ENCODE data around the gene ZNF362. TPM values are rescaled to one million over a fixed set of nuclear protein-coding genes. Genes with fewer than 3 reads are reported as not detected.
A peak's percentile ranks its signal among the peaks of the same experiment; 100 is the strongest.

Gene ZNF362
- total RNA-seq, 1 donor: 13.4 TPM

DNA sequence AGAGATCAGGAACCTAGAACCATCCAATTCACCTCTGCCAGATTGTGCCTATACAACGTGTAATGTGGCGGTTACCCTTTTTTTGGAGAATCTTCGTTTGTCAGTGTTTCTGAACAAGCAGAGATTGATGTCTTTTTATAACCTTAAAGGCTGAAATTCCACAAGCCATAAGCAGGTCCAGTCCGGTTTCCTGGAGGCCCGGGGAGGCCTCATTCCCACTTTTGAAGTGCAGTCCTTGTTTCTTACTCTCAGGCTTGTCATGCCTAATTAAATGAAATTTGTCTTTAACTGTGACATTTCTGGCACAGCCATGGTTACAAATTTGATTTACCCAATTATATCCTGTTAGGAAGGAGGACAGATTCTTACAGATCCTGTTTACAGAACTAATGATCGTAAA, 27.8 kb downstream of the ZNF362 start:
- Histone ChIP-seq H3K27ac (ENCODE audit: low read depth, low read length) (no peak overlapping the region), H2AFZ (ENCODE audit: low read length) (no peak overlapping the region), H3K4me2 (ENCODE audit: insufficient read depth, low read length) (no peak overlapping the region), H3K27me3 (ENCODE audit: insufficient read depth, low read length) (no peaks in the 10 kb centered on the region), H3K4me1 (ENCODE audit: insufficient read depth, low read length) (no peaks in the 10 kb centered on the region), H3K79me2 (ENCODE audit: insufficient read depth, low read length) (no peaks in the 10 kb centered on the region), H3K36me3 (ENCODE audit: insufficient read depth, low read length) (peaks cover 38% of the 10 kb centered on the region), H4K20me1 (ENCODE audit: insufficient read depth, low read length) (peaks cover 5% of the 10 kb centered on the region), H3K4me3 (ENCODE audit: insufficient read depth, low read length) (no peak overlapping the region), H3K9me3 (ENCODE audit: low read depth, low read length) (no peaks in the 10 kb centered on the region)
- DNase-seq (ENCODE audit: insufficient read length, low spot score, missing footprints): no peak
- TF ChIP-seq, protein P1, sequence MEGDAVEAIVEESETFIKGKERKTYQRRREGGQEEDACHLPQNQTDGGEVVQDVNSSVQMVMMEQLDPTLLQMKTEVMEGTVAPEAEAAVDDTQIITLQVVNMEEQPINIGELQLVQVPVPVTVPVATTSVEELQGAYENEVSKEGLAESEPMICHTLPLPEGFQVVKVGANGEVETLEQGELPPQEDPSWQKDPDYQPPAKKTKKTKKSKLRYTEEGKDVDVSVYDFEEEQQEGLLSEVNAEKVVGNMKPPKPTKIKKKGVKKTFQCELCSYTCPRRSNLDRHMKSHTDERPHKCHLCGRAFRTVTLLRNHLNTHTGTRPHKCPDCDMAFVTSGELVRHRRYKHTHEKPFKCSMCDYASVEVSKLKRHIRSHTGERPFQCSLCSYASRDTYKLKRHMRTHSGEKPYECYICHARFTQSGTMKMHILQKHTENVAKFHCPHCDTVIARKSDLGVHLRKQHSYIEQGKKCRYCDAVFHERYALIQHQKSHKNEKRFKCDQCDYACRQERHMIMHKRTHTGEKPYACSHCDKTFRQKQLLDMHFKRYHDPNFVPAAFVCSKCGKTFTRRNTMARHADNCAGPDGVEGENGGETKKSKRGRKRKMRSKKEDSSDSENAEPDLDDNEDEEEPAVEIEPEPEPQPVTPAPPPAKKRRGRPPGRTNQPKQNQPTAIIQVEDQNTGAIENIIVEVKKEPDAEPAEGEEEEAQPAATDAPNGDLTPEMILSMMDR (IDR thresholded peaks at IDR 0.05; ENCODE audit: extremely low read depth, low read depth, low read length): no peak

DNA sequence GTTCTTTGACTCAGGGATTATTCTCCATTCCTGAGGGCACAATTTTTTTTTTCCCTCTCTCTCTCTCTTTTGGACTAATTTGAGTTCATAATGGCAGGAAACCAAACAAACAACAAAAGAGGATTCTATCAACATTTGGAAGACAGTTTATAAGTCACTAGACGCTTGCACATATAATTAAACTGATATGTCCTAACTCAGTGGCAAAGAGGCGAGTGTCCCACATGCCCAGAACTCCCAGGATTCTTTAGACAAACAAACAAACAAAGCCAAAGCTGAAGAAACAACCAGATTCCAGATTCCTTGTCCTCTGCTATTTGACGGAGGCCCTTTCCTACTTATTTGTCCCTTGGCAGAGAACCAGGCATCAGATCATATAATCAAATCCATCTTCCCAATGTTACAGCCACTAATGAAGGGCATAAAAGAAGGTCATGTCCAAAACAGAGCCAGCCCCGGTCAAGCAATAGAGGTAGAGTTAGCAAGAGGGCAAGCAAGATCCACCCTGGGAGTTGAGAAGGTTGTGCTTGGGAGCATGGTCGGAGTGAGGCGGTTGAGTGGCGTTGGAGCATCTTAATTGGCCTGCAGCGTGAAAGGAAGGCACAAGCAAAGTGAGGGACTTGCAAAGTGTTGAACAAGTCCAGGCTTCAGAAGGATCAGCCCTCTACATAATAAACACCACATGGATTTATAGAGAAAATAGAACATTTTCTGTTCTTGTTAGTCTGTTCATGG, 30.3 kb downstream of the ZNF362 start:
- no peak overlapping the region for H3K4me2 ChIP-seq (ENCODE audit: insufficient read depth, low read length)
- no peak overlapping the region for H3K27ac ChIP-seq (ENCODE audit: low read depth, low read length)
- H3K9me3 ChIP-seq (ENCODE audit: low read depth, low read length): no peaks in the 10 kb centered on the region
- H3K27me3 ChIP-seq (ENCODE audit: insufficient read depth, low read length): no peaks in the 10 kb centered on the region
- H3K4me3 ChIP-seq (ENCODE audit: insufficient read depth, low read length): no peak overlapping the region
- H3K79me2 ChIP-seq (ENCODE audit: insufficient read depth, low read length): no peaks in the 10 kb centered on the region
- TF ChIP-seq, protein P1 (IDR thresholded peaks at IDR 0.05; ENCODE audit: extremely low read depth, low read depth, low read length): no peak
- no peaks in the 10 kb centered on the region for H3K4me1 ChIP-seq (ENCODE audit: insufficient read depth, low read length)
- H2AFZ ChIP-seq (ENCODE audit: low read length): no peak overlapping the region
- peaks cover 37% of the 10 kb centered on the region for H3K36me3 ChIP-seq (ENCODE audit: insufficient read depth, low read length)
- peaks cover 5% of the 10 kb centered on the region for H4K20me1 ChIP-seq (ENCODE audit: insufficient read depth, low read length)
- DNase-seq (ENCODE audit: insufficient read length, low spot score, missing footprints): peak; percentile 21

DNA sequence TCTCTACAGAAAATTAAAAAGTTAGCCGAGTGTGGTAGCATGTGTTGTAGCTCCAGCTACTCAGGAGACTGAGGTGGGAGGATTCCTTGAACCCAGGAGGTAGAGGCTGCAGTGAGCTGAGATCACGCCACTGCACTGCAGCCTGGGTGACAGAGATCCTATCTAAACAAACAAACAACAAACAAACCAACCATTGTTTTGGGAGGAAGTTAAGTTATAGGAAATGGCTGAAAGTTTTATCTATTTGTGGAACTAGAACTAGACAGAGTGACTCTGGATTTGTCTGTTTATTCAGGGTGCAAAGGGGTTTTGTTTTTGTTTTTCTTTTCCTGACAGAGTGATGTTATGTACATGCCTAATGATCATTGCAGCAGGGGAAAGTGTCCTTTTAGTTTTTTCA, 31.0 kb downstream of the ZNF362 start:
- peak; percentile 8 for DNase-seq (ENCODE audit: insufficient read length, low spot score, missing footprints)
- Histone ChIP-seq H3K27me3 (ENCODE audit: insufficient read depth, low read length) (no peaks in the 10 kb centered on the region), H3K9me3 (ENCODE audit: low read depth, low read length) (no peaks in the 10 kb centered on the region), H3K4me3 (ENCODE audit: insufficient read depth, low read length) (no peak overlapping the region), H4K20me1 (ENCODE audit: insufficient read depth, low read length) (peaks cover 5% of the 10 kb centered on the region), H2AFZ (ENCODE audit: low read length) (no peak overlapping the region), H3K27ac (ENCODE audit: low read depth, low read length) (no peak overlapping the region), H3K36me3 (ENCODE audit: insufficient read depth, low read length) (peaks cover 30% of the 10 kb centered on the region), H3K79me2 (ENCODE audit: insufficient read depth, low read length) (no peaks in the 10 kb centered on the region), H3K4me1 (ENCODE audit: insufficient read depth, low read length) (no peaks in the 10 kb centered on the region), H3K4me2 (ENCODE audit: insufficient read depth, low read length) (no peak overlapping the region)
- TF ChIP-seq, protein P1 (IDR thresholded peaks at IDR 0.05; ENCODE audit: extremely low read depth, low read depth, low read length): no peak

DNA sequence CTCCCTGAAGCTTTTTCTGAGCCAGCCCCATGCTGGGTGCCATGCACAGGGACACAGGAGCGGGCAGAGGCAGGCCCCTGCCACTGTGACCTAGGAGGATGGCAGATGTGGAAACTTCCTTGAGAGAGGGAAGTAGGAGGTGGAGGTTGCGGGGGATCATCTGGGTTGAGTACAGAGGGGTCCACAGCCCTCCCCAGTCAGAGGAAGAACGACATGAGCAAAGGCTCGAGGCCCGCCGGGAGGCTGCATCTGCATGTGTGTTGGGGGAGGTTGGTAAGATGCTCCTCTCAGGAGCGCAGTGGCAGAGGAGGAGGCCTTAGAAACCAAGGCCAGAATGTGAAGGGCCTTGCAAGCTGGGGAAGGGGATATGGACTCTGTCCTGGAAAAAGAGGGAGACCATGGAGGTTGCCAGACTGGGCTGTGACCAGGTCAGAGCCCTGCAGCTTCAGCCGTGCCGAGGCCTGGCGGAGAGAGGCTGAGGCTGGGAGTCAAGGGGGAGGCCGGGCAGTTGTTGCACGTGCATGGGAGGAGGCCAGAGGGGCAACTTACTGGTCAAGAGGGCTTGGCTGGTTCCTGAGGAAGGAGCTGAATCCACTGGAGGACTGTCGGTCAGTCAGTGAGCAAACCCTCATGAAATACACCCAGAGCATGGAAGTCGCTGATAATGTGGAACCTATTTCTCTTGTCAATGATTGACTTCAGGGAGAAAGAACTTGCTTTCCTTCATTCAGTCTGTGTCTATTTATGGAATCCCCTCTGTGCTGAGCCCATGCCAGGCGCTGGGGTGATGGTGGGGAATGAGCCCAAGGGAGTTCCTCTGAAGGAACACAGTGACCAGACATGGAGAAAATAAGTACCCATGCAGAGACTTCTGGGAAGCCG, 32.9 kb downstream of the ZNF362 start:
- no peak overlapping the region for H3K27ac ChIP-seq (ENCODE audit: low read depth, low read length)
- DNase-seq (ENCODE audit: insufficient read length, low spot score, missing footprints): peak; percentile 8
- H3K79me2 ChIP-seq (ENCODE audit: insufficient read depth, low read length): peaks cover 2% of the 10 kb centered on the region
- no peak overlapping the region for H3K4me3 ChIP-seq (ENCODE audit: insufficient read depth, low read length)
- TF ChIP-seq, protein P1 (IDR thresholded peaks at IDR 0.05; ENCODE audit: extremely low read depth, low read depth, low read length): no peak
- peaks cover 20% of the 10 kb centered on the region for H4K20me1 ChIP-seq (ENCODE audit: insufficient read depth, low read length)
- no peaks in the 10 kb centered on the region for H3K9me3 ChIP-seq (ENCODE audit: low read depth, low read length)
- H2AFZ ChIP-seq (ENCODE audit: low read length): no peak overlapping the region
- no peaks in the 10 kb centered on the region for H3K4me1 ChIP-seq (ENCODE audit: insufficient read depth, low read length)
- no peak overlapping the region for H3K4me2 ChIP-seq (ENCODE audit: insufficient read depth, low read length)
- H3K27me3 ChIP-seq (ENCODE audit: insufficient read depth, low read length): no peaks in the 10 kb centered on the region
- H3K36me3 ChIP-seq (ENCODE audit: insufficient read depth, low read length): peaks cover 28% of the 10 kb centered on the region

Data from osteoblast (primary cell).